Measurements from ENCODE around the gene NEGR1.

The NEGR1 gene

GRCh38 chr1:71835442-71835813 is 446.9 kb downstream of the NEGR1 start:
- DNase-seq, result no peak

GRCh38 chr1:71834601-71835441 is 447.5 kb downstream of the NEGR1 start:
- no peak for DNase-seq

- DNase-seq, result no peak
Measured at GRCh38 chr1:71831646-71832045, 450.7 kb downstream of the NEGR1 start.

GRCh38 chr1:71829346-71829745 is 453.0 kb downstream of the NEGR1 start:
- DNase-seq, result no peak

- DNase-seq, result no peak
Measured at GRCh38 chr1:71828431-71829012, 453.8 kb downstream of the NEGR1 start.

- no peak for DNase-seq
Measured at GRCh38 chr1:71823708-71824305, 458.5 kb downstream of the NEGR1 start.

GRCh38 chr1:71817028-71817427 is 465.3 kb downstream of the NEGR1 start:
- DNase-seq, result no peak

GRCh38 chr1:71809085-71809484 is 473.3 kb downstream of the NEGR1 start:
- DNase-seq, result no peak

GRCh38 chr1:71804140-71804539 is 478.2 kb downstream of the NEGR1 start:
- DNase-seq, result no peak

- DNase-seq, result no peak
Measured at GRCh38 chr1:71796006-71796405, 486.3 kb downstream of the NEGR1 start.

GRCh38 chr1:71792264-71792663 is 490.1 kb downstream of the NEGR1 start:
- DNase-seq, result no peak

GRCh38 chr1:71788113-71788512 is 494.2 kb downstream of the NEGR1 start:
- no peak for DNase-seq

GRCh38 chr1:71787699-71788098 is 494.6 kb downstream of the NEGR1 start:
- no peak for DNase-seq

- DNase-seq, result no peak
Measured at GRCh38 chr1:71786218-71786617, 496.1 kb downstream of the NEGR1 start.

- DNase-seq, result no peak
Measured at GRCh38 chr1:71785450-71785849, 496.9 kb downstream of the NEGR1 start.

- no peak for DNase-seq
Measured at GRCh38 chr1:71785000-71785399, 497.3 kb downstream of the NEGR1 start.

- no peak for DNase-seq
Measured at GRCh38 chr1:71784241-71784640, 498.1 kb downstream of the NEGR1 start.

- DNase-seq, result no peak
Measured at GRCh38 chr1:71783071-71783470, 499.3 kb downstream of the NEGR1 start.

GRCh38 chr1:71781450-71781849 is 500.9 kb downstream of the NEGR1 start:
- no peak for DNase-seq

- DNase-seq, result no peak
Measured at GRCh38 chr1:71780681-71781080, 501.7 kb downstream of the NEGR1 start.

- no peak for DNase-seq
Measured at GRCh38 chr1:71778940-71779339, 503.4 kb downstream of the NEGR1 start.

- DNase-seq, result no peak
Measured at GRCh38 chr1:71777094-71777493, 505.2 kb downstream of the NEGR1 start.

- no peak for DNase-seq
Measured at GRCh38 chr1:71774705-71775104, 507.6 kb downstream of the NEGR1 start.

GRCh38 chr1:71770121-71770520 is 512.2 kb downstream of the NEGR1 start:
- no peak for DNase-seq

Data from activated CD8-positive, alpha-beta memory T cell treated with anti-CD3 and anti-CD28 coated beads, Interleukin-2, amount 50 U/mL, for 4 hours (primary cell).